Sciatic nerve (tissue), 2 donors: ENCODE data around the gene ORMDL1. TPM values are rescaled to one million over a fixed set of nuclear protein-coding genes. Genes with fewer than 3 reads are reported as not detected.
A peak's percentile ranks its signal among the peaks of the same experiment; 100 is the strongest.
"Not testable (repeated sequence)": the region's sequence is repeated elsewhere in the genome, so short reads cannot be mapped to it uniquely, and the experiment has no call there.

Source experiments
- ATAC-seq: fragments of 200-7000 bp; cut with Tn5 transposase; one replicate; pipeline ENCODE4 v1.9.1; 2020; ENCODE audit warnings: mild to moderate bottlenecking, moderate library complexity
- DNase-seq: peaks from one replicate; pipeline ENCODE4 v3.0.0-alpha.2; 2020; ENCODE audit warnings: low spot score
- intact Hi-C: fragments of 100-400 bp; cut with DNase I; formaldehyde crosslinking; loops from one replicate; pipeline ENCODE4 v1.14.2; 2022
- total RNA-seq: library from RNA; stranded (reverse); fragmentation: NEBNext Ultra II Directional; extraction: Animal tissue kit (Norgen Biotek cat#: 25700); gene quantifications from one replicate; pipeline ENCODE4 v1.2.1, GENCODE V29; 2021
- donor health status: DM: no; HTN: no; CAD: no.
- donor health status: DM: no; HTN: no; CAD: no.

The ORMDL1 gene
- total RNA-seq, 1 donor from 2014 or later: 52.9 TPM

GRCh38 chr2:189783451-189783926 is 650 bp downstream of the ORMDL1 start:
- DNase-seq (no peak), ATAC-seq (peak; percentile 16)
- intact Hi-C loops: no loop called here

- DNase-seq (no peak), ATAC-seq (no peak)
- intact Hi-C loops: no loop called here
Measured at GRCh38 chr2:189782221-189782671, 1.9 kb downstream of the ORMDL1 start.

GRCh38 chr2:189772212-189772611 is 11.9 kb downstream of the ORMDL1 start:
- intact Hi-C loops: no loop called here

GRCh38 chr2:189770590-189771322 is 13.4 kb downstream of the ORMDL1 start:
- no peak for ATAC-seq
- intact Hi-C loops: no loop called here
- DNase-seq: no peak

More at GRCh38 chr2:189772212-189772611, 11.9 kb downstream of the ORMDL1 start:
- ATAC-seq (no peak), DNase-seq (no peak)

GRCh38 chr2:189763908-189764661 is 20.1 kb downstream of the ORMDL1 start:
- intact Hi-C loops: no loop called here
- DNase-seq: no peak
- no peak for ATAC-seq

GRCh38 chr2:189762551-189763298 is 21.4 kb downstream of the ORMDL1 start, which contains the start of gene OSGEPL1:
TSS of gene OSGEPL1 (minus strand) at chr2:189762792. CDS start at chr2:189761640, 1,152 bp downstream.
- ATAC-seq: peak; percentile 98
- DNase-seq: peak; percentile 95
- intact Hi-C loops: no loop called here

- intact Hi-C loops: no loop called here
- no peak for DNase-seq
- no peak for ATAC-seq
Measured at GRCh38 chr2:189762229-189762550, 21.9 kb downstream of the ORMDL1 start.

GRCh38 chr2:189760154-189760553 is 24.0 kb downstream of the ORMDL1 start:
- intact Hi-C loops, ATAC-seq, DNase-seq: not testable (repeated sequence)

- intact Hi-C loops: no loop called here
- ATAC-seq (no peak), DNase-seq (no peak)
Measured at GRCh38 chr2:189756311-189756952, 27.7 kb downstream of the ORMDL1 start.

- ATAC-seq (no peak), DNase-seq (no peak)
- intact Hi-C loops: no loop called here
Measured at GRCh38 chr2:189751080-189751658, 33.0 kb downstream of the ORMDL1 start.

- DNase-seq: no peak
- ATAC-seq: no peak
- intact Hi-C loops: no loop called here
Measured at GRCh38 chr2:189729430-189729829, 54.7 kb downstream of the ORMDL1 start.

- DNase-seq: no peak
- intact Hi-C loops: no loop called here
- no peak for ATAC-seq
Measured at GRCh38 chr2:189726849-189727248, 57.3 kb downstream of the ORMDL1 start.

GRCh38 chr2:189726271-189726670 is 57.9 kb downstream of the ORMDL1 start:
- intact Hi-C loops: no loop called here
- ATAC-seq: no peak
- no peak for DNase-seq

- no peak for DNase-seq
- intact Hi-C loops: no loop called here
Measured at GRCh38 chr2:189723192-189723591, 60.9 kb downstream of the ORMDL1 start.

More at GRCh38 chr2:189723192-189723591, 60.9 kb downstream of the ORMDL1 start:
- ATAC-seq: no peak

Other genes starting within 250 kb of the ORMDL1 start
- gene SLC40A1, start 203.6 kb downstream of the ORMDL1 start, total RNA-seq: 48.6 TPM
- gene ASNSD1, start 122.9 kb downstream of the ORMDL1 start, total RNA-seq: 40.3 TPM
- gene ANKAR, start 109.7 kb downstream of the ORMDL1 start, total RNA-seq: 30.3 TPM
- 6.2 TPM for gene OSGEPL1, start 21.5 kb downstream of the ORMDL1 start, total RNA-seq
- gene PMS1, start 111 bp upstream of the ORMDL1 start, total RNA-seq: 27.5 TPM